T-cell (primary cell): Measurements from ENCODE around the gene FBN1. TPM values are rescaled to one million over a fixed set of nuclear protein-coding genes. Genes with fewer than 3 reads are reported as not detected.

Experiments
- ATAC-seq, 4 experiments: fragments of 200-7000 bp in 3 of 4; fragments of 150-1000 bp in 1 of 4; cut with Tn5 transposase; replicated peaks in 1 of 4; 1 replicate in 3 of 4; 2 replicates in 1 of 4; pipeline ENCODE4 v1.10.0; 2021; ENCODE audit warnings: moderate library complexity in 3 of 4, mild to moderate bottlenecking in 2 of 4, moderate number of reproducible peaks in 1 of 4
- CTCF ChIA-PET, 2 donors: fragments of 300-600 bp; sonication (Branson Sonifier 250); formaldehyde crosslinking; loops; one replicate each; lab custom pipeline; 2022; ENCODE audit warnings: antibody characterized with exemption in 2 of 2; lab: Charles Lee
- POLR2A ChIA-PET, 2 donors: fragments of 300-600 bp; sonication (Branson Sonifier 250); formaldehyde crosslinking; loops; one replicate each; lab custom pipeline; 2022; ENCODE audit warnings: antibody characterized with exemption in 2 of 2; lab: Charles Lee
- DNase-seq, 35 experiments: peaks; one replicate each; pipeline versions ENCODE4 v3.0.0 to v3.0.0-alpha.2; 2013 to 2023
- H3K27ac ChIP-seq: one replicate; pipeline ENCODE4 v1.5.1; 2013; ENCODE audit warnings: low read length
- H3K27me3 ChIP-seq, 2 experiments: replicated peaks in 1 of 2; 1 replicate in 1 of 2; 2 replicates in 1 of 2; pipeline versions ENCODE4 v1.6.1 to v1.7.0; 2013; ENCODE audit warnings: low read length in 1 of 2, mixed read lengths in 1 of 2; ENCODE audit not compliant: control insufficient read depth in 2 of 2, insufficient read depth in 2 of 2; ENCODE audit errors: extremely low read depth in 1 of 2
- H3K36me3 ChIP-seq, 2 donors: 1 replicate in 1 of 2; 2 replicates in 1 of 2; pipeline versions ENCODE4 v1.6.1 to v1.7.0; 2013; ENCODE audit warnings: low read length in 1 of 2; ENCODE audit not compliant: control insufficient read depth in 2 of 2, insufficient read depth in 1 of 2; ENCODE audit errors: extremely low read depth in 1 of 2
- H3K4me1 ChIP-seq, 2 experiments: 1 replicate in 1 of 2; 2 replicates in 1 of 2; pipeline versions ENCODE4 v1.6.1 to v1.7.0; 2013; ENCODE audit warnings: low read length in 2 of 2, mixed read lengths in 1 of 2; ENCODE audit not compliant: insufficient read depth in 2 of 2, control insufficient read depth in 1 of 2; ENCODE audit errors: extremely low read depth in 1 of 2
- H3K4me3 ChIP-seq, 2 donors: 1 replicate in 1 of 2; 2 replicates in 1 of 2; pipeline versions ENCODE4 v1.5.1 to v1.7.0; 2013; ENCODE audit warnings: mild to moderate bottlenecking in 2 of 2, low read length in 1 of 2, moderate library complexity in 1 of 2; ENCODE audit not compliant: control insufficient read depth in 1 of 2; ENCODE audit errors: extremely low read depth in 1 of 2
- H3K9me3 ChIP-seq: 2 replicates; pipeline ENCODE4 v1.7.0; 2013
- H3K27ac Mint-ChIP-seq, 2 donors: one replicate each; pipeline ENCODE4 v1.8.0; 2020 to 2021; ENCODE audit warnings: mild to moderate bottlenecking in 2 of 2, mixed read lengths in 2 of 2
- H3K27me3 Mint-ChIP-seq, 2 donors: one replicate each; pipeline ENCODE4 v1.8.0; 2021 to 2022; ENCODE audit warnings: mixed read lengths in 2 of 2
- H3K36me3 Mint-ChIP-seq: one replicate; pipeline ENCODE4 v1.8.0; 2021; ENCODE audit warnings: mixed read lengths
- H3K4me1 Mint-ChIP-seq, 3 donors: one replicate each; pipeline ENCODE4 v1.8.0; 2020 to 2022; ENCODE audit warnings: mixed read lengths in 3 of 3, mild to moderate bottlenecking in 1 of 3
- H3K4me3 Mint-ChIP-seq, 3 donors: one replicate each; pipeline ENCODE4 v1.8.0; 2020 to 2022; ENCODE audit warnings: mild to moderate bottlenecking in 3 of 3, mixed read lengths in 3 of 3, moderate library complexity in 3 of 3
- H3K9me3 Mint-ChIP-seq, 3 donors: one replicate each; pipeline ENCODE4 v1.8.0; 2020 to 2022; ENCODE audit warnings: mixed read lengths in 3 of 3
- WGBS: methylation state at CpG from one replicate; pipeline ENCODE4 v1.1.5; 2013; ENCODE audit warnings: missing lambda C conversion rate; ENCODE audit not compliant: insufficient coverage; 5-methylcytosine and 5-hydroxymethylcytosine counted together
- total RNA-seq, 35 experiments: library from RNA in 6 of 35; stranded (reverse) in 6 of 35; fragments of 120-200 nt in 1 of 35; gene quantifications; one replicate each; pipeline versions ENCODE4 v1.2.1 to v1.2.4 and lab custom pipeline; 2013 to 2026

Gene FBN1
- total RNA-seq, 5 donors from 2014 or later (not counting 1 experiment from before 2014, with no cell fraction given) = 0.28 to 1.2 (median 0.79) TPM

GRCh38 chr15:48540756-48541155 is 104.8 kb downstream of the FBN1 start:
- ATAC-seq = no peak
- H3K27ac Mint-ChIP-seq = no peak overlapping the region
- Histone ChIP-seq H3K27ac (no peak overlapping the region), H3K9me3 (no peaks in the 10 kb centered on the region), H3K4me3 (no peak overlapping the region), H3K27me3 (no peaks in the 10 kb centered on the region), H3K36me3 (no peaks in the 10 kb centered on the region), H3K4me1 (no peaks in the 10 kb centered on the region)
- H3K36me3 Mint-ChIP-seq = no peaks in the 10 kb centered on the region
- H3K9me3 Mint-ChIP-seq = no peaks in the 10 kb centered on the region
- no peak for DNase-seq
- WGBS = no CpG with 5 or more reads among the region's 2 CpGs
- no peaks in the 10 kb centered on the region for H3K4me1 Mint-ChIP-seq
- H3K27me3 Mint-ChIP-seq = peaks cover 3 to 4% of the 10 kb centered on the region in 2 donors
- no peak overlapping the region for H3K4me3 Mint-ChIP-seq
- ChIA-PET CTCF (no interaction called here), POLR2A (no interaction called here)

- Mint-ChIP-seq H3K27ac (no peak overlapping the region), H3K27me3 (peaks cover 3 to 4% of the 10 kb centered on the region in 2 donors), H3K9me3 (no peaks in the 10 kb centered on the region), H3K36me3 (no peaks in the 10 kb centered on the region), H3K4me3 (no peak overlapping the region), H3K4me1 (no peaks in the 10 kb centered on the region)
- no peak overlapping the region for H3K27ac ChIP-seq
- 71% methylated on average over 3 of the region's 3 CpGs for WGBS
- H3K9me3 ChIP-seq = no peaks in the 10 kb centered on the region
- CTCF ChIA-PET = no interaction called here
- POLR2A ChIA-PET = no interaction called here
- no peaks in the 10 kb centered on the region for H3K4me1 ChIP-seq
- no peak for ATAC-seq
- H3K36me3 ChIP-seq = no peaks in the 10 kb centered on the region
- H3K27me3 ChIP-seq = no peaks in the 10 kb centered on the region
- DNase-seq = no peak
- H3K4me3 ChIP-seq = no peak overlapping the region
Observed at GRCh38 chr15:48538941-48539340, 106.6 kb downstream of the FBN1 start.

- DNase-seq = no peak
- WGBS = 97% methylated on average over 9 of the region's 16 CpGs
- no peak for ATAC-seq
- H3K4me3 ChIP-seq = no peak overlapping the region
- no peaks in the 10 kb centered on the region for H3K36me3 Mint-ChIP-seq
- POLR2A ChIA-PET = no interaction called here
- H3K4me3 Mint-ChIP-seq = no peak overlapping the region
- no peaks in the 10 kb centered on the region for H3K27me3 ChIP-seq
- no peaks in the 10 kb centered on the region for H3K36me3 ChIP-seq
- H3K9me3 ChIP-seq = no peaks in the 10 kb centered on the region
- H3K27ac ChIP-seq = no peak overlapping the region
- H3K27me3 Mint-ChIP-seq = peaks cover 2 to 3% of the 10 kb centered on the region in 2 donors
- no peaks in the 10 kb centered on the region for H3K4me1 ChIP-seq
- no peaks in the 10 kb centered on the region for H3K4me1 Mint-ChIP-seq
- no peak overlapping the region for H3K27ac Mint-ChIP-seq
- no peaks in the 10 kb centered on the region for H3K9me3 Mint-ChIP-seq
- CTCF ChIA-PET = interaction anchor here in 1 of 2 donors (0.6 kb wide), 2 partner anchors 206 to 556 kb away, joined by 3 to 6 read pairs; no protein-coding TSS in a partner anchor
Observed at GRCh38 chr15:48537271-48538113, 108.0 kb downstream of the FBN1 start.

- no peaks in the 10 kb centered on the region for H3K4me1 ChIP-seq
- Mint-ChIP-seq H3K36me3 (no peaks in the 10 kb centered on the region), H3K4me1 (no peaks in the 10 kb centered on the region), H3K27me3 (peaks cover 2 to 3% of the 10 kb centered on the region in 2 donors), H3K4me3 (no peak overlapping the region), H3K9me3 (no peaks in the 10 kb centered on the region), H3K27ac (no peak overlapping the region)
- H3K27me3 ChIP-seq = no peaks in the 10 kb centered on the region
- DNase-seq (no peak), ATAC-seq (no peak)
- ChIA-PET CTCF (interaction anchor here in 1 of 2 donors (0.6 kb wide), 2 partner anchors 205 to 555 kb away, joined by 3 to 6 read pairs; no protein-coding TSS in a partner anchor), POLR2A (no interaction called here)
- 60% methylated on average over 1 of the region's 3 CpGs for WGBS
- no peaks in the 10 kb centered on the region for H3K36me3 ChIP-seq
- no peak overlapping the region for H3K4me3 ChIP-seq
- H3K9me3 ChIP-seq = no peaks in the 10 kb centered on the region
- H3K27ac ChIP-seq = no peak overlapping the region
Observed at GRCh38 chr15:48536681-48537091, 108.8 kb downstream of the FBN1 start.

GRCh38 chr15:48533982-48534381 is 111.5 kb downstream of the FBN1 start:
- Histone ChIP-seq H3K27ac (no peak overlapping the region), H3K27me3 (no peaks in the 10 kb centered on the region), H3K4me1 (no peaks in the 10 kb centered on the region), H3K9me3 (no peaks in the 10 kb centered on the region), H3K4me3 (no peak overlapping the region), H3K36me3 (no peaks in the 10 kb centered on the region)
- DNase-seq (no peak), ATAC-seq (no peak)
- Mint-ChIP-seq H3K27ac (no peak overlapping the region), H3K4me1 (no peaks in the 10 kb centered on the region), H3K9me3 (no peaks in the 10 kb centered on the region), H3K36me3 (no peaks in the 10 kb centered on the region), H3K4me3 (no peak overlapping the region), H3K27me3 (peaks cover 0 to 2% of the 10 kb centered on the region in 2 donors)
- ChIA-PET POLR2A (no interaction called here), CTCF (no interaction called here)
- WGBS = no CpG with 5 or more reads among the region's 2 CpGs

- CTCF ChIA-PET = no interaction called here
- H3K36me3 Mint-ChIP-seq = no peaks in the 10 kb centered on the region
Observed at GRCh38 chr15:48532946-48533345, 112.6 kb downstream of the FBN1 start.

More at GRCh38 chr15:48532946-48533345, 112.6 kb downstream of the FBN1 start:
- Histone ChIP-seq H3K36me3 (no peaks in the 10 kb centered on the region), H3K27ac (no peak overlapping the region), H3K4me1 (no peaks in the 10 kb centered on the region), H3K9me3 (no peaks in the 10 kb centered on the region), H3K4me3 (no peak overlapping the region), H3K27me3 (no peaks in the 10 kb centered on the region)
- Mint-ChIP-seq H3K4me3 (no peak overlapping the region), H3K4me1 (no peaks in the 10 kb centered on the region), H3K27ac (no peak overlapping the region), H3K27me3 (no peaks in the 10 kb centered on the region), H3K9me3 (no peaks in the 10 kb centered on the region)
- ATAC-seq = no peak
- no peak for DNase-seq
- POLR2A ChIA-PET = no interaction called here
